OCI-M2 (cell line): ENCODE measurements around the gene GCKR.
"Not testable (repeated sequence)": the region's sequence is repeated elsewhere in the genome, so short reads cannot be mapped to it uniquely, and the experiment has no call there.

ENCODE experiments used
- DNase-seq: peaks from one replicate; lab custom pipeline; 2025; ENCODE audit not compliant: unreplicated experiment; lab: John Stamatoyannopoulos, UW

GCKR gene

DNA sequence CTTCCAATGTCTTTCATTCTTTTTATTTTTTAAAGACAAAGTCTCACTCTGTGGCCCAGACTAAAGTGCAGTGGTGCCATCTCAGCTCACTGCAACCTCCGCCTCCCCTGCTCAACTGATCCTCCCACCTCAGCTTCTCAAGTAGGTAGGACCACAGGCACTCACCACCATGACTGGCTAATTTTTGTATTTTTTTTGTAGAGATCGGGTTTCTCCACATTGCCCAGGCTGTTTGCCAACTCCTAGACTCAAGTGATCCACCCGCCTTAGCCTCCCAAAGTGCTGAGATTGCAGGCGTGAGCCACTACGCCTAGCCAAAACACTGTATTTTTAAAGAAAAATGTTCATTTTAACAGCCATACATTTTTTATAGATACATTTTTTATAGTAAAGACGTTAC is 12.7 kb downstream of the GCKR start:
- DNase-seq = no peak

DNA sequence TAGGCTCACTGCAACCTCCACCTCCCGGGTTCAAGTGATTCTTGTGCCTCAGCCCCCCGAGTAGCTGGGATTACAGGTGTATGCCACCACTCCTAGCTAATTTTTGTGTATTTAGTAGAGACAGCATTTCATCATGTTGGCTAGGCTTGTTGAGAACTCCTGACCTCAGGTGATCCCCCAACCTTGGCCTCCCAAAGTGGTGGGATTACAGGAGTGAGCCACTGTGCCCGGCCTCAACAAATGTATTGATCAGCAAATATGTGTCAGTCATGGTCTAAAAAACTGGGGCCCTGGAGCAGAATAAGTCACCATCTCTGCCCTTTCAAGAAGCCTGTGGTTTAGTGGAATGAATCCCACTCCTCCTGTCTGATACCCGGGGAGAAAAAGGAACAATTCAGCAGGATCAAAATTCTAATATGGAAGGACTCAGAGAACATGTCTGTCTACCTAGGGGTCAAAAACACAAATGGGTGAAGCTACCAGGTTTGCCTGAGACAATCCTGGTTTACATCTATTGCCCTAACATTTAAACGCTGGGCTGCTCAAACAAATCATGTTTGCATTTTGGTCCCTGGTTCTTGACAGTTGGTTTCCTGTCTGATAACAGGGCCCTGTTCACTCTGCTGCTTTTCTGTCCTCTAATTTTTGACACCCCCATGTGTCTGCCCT is 21.6 kb downstream of the GCKR start:
- DNase-seq = no peak

DNA sequence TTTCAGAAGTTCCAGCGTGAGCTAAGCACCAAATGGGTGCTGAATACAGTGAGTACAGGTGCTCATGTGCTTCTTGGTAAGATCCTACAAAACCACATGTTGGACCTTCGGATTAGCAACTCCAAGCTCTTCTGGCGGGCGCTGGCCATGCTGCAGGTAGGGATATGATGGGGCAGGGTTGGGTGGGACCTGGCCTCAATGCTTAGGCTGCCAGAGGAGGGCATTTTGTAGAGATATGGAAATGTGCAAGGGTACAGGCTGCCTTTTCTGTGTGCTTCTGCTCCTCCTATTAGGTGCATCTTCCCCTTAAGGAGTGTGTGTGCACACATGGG is 22.1 kb downstream of the GCKR start:
- DNase-seq = no peak

DNA sequence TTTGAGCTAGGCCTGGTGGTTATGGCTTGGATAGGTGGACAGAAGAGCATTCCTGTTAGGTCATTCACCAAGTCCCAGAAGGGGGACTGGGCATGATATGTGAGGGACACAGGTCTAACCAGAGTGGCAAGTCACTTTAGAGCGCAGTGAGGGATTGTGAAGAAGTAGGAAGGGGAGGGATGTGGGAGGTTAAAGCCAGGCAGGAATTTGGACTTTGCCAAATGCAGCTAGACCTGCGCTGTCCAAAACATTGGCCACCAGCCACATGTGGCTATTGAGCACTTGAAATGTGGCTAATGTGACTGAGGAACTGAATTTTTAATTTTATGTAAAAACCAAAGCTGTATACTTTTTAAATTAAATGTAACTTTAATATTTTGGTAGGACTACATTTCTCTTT is 23.7 kb downstream of the GCKR start:
- no peak for DNase-seq

DNA sequence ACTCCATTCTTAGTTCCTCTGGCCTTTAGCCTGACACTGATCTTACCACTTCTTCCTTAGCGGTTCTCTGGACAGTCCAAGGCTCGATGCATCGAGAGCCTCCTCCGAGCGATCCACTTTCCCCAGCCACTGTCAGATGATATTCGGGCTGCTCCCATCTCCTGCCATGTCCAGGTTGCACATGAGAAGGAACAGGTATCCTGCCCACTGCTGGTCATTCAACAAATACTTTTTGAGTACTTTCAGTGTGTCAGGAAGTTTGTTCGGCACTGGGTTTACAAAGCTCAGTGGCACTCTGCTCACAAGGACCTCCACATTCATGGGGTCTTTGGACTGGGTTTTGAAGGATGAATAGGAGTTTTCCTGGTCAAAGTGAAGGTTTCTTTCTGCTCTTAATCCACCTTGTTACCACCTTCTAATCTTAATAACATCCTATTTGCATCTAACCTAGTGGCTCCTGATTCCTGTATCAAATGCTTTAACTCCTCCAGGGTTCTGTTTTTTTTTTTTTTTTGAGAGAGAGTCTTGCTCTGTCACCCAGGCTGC is 25.8 kb downstream of the GCKR start:
- DNase-seq = no peak

DNA sequence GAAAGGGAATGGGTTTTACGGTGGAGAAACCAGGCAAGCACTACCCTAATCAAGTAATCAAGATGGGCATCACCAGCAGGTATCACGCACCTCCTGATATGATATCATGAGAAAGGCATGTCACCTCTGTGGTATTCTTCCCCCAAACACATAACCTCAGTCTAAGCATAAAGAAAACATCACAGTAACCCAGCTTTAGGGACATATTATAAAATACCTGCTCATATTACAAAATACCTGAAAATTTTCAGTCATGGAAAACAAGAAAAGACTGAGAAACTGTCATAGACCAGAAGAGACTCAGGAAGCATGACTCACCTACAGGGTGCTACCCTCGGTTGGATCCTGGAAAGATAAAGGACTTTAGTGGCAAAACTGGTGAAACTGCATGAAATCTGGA is 30.5 kb downstream of the GCKR start:
- DNase-seq = no peak

DNA sequence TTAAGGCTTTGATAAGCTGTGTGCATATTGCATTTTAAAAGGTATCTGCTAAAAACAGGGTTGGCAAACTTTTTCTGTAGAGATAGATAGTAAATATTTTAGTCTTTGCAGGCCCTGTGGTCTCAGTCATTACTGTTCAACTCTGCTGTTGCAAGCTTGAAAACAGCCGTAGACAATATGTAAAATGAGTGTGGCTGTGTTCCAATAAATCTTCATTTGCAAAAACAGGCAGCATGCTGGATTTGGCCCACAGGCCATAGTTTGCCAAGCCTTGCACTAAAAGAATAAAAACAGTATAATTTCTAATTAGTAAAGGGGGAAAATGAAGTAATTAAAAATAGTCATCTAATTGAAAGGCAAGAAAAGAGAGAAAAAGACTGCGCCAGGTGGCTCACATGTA is 35.3 kb downstream of the GCKR start:
- no peak for DNase-seq

DNA sequence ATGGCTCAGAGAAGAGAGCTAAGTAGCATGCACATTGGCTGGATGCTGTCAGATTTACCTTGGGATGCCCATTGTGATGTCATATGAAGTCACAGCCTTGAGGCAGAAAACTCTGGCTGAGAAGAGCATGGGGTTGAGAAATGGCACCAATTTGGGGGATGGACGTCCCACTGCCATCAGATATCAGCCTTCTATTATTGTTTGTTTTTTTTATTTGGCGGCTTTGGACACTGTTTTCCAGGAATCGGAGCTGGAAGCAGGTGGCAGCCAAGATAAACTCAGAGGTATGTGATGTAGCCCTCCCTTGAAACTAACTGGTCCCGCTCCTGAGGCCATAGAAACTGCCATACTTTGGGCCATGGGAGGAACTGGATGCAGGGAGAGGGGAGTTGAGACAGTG is 40.6 kb downstream of the GCKR start:
- DNase-seq = no peak

DNA sequence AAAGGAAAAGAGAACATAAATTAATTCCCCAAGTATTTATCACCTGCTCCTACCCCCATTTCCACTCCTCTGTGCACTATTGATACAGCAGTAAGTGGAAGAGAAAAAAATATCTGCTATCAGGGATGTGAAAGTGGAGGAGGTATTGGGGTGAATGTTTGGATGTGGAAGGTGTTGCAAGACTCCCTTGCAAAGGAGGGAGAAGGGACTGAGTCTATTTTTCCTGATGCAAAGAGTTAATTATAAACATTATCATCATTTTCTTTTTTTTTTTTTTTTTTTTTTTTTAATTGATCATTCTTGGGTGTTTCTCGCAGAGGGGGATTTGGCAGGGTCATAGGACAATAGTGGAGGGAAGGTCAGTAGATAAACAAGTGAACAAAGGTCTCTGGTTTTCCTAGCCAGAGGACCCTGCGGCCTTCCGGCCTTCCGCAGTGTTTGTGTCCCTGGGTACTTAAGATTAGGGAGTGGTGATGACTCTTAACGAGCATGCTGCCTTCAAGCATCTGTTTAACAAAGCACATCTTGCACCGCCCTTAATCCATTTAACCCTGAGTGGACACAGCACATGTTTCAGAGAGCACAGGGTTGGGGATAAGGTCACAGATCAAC is 42.3 kb downstream of the GCKR start:
- DNase-seq = not testable (repeated sequence)

DNA sequence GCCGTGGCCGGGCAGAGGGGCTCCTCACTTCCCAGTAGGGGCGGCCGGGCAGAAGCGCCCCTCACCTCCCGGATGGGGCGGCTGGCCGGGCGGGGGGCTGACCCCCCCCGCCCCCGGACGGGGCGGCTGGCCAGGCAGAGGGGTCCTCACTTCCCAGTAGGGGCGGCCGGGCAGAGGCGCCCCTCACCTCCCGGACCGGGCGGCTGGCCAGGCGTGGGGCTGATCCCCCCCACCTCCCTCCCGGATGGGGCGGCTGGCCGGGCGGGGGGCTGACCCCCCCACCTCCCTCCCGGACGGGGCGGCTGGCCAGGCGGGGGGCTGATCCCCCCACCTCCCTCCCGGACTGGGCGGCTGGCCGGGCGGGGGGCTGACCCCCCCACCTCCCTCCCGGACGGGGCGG is 43.0 kb downstream of the GCKR start:
- not testable (repeated sequence) for DNase-seq

DNA sequence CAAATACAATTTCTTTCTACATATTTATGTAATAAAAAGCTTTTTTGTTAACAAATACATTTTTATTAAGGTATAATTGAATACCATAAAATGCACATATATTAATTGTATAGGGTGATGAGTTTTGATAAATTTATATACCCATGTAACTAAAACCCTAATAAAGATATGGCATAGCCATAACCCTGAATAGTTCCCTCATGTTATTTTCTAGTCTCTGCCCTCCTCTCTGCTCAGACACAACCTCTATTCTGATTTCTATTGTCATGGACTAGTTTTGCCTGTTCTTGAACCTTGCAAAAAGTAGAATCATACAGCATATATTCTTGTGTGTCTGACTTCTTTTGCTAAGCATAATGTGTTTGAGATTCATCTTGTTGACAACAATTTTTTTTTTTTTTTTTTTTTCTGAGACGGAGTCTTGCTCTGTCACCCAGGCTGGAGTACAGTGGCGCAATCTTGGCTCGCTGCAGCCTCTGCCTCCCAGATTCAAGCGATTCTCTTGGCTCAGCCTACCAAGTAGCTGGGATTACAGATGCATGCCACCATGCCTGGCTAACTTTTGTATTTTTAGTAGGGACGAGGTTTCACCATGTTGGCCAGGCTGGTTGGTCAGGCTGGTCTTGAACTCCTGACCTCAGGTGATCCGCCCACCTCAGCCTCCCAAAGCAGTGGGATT is 47.6 kb downstream of the GCKR start:
- no peak for DNase-seq

DNA sequence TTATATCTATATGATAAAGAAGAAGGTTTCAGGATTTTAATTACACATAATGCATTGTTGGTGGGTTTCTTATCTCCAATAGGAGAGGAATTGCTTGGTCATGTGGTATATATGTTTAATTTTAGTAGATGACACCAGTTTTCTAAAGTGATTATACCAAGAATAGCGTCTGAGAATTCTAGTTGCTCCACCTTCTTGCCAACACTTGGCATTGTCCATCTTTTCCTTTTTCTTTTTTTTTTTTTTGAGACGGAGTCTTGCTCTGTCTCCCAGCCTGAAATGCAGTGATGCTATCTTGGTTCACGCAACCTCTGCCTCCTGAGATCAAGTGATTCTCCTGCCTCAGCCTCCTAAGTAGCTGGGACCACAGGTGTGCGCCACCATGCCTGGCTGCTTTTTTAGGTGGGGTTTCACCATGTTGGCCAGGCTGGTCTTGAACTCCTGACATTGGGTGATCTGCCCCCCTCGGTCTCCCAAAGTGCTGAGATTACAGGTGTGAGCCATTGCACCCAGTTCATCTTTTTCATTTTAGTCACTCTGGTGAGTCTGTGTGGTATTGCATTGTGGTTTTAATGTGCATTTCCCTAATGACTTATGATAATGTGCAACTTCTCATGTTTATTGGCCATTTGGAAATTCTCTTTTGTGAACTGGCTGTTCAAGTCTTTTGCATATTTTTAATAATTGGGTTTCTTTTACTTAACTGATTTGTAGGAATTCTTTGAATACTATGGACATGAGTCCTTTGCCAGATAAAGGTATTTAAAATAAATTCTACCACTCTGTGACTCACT is 48.9 kb downstream of the GCKR start:
- no peak for DNase-seq

DNA sequence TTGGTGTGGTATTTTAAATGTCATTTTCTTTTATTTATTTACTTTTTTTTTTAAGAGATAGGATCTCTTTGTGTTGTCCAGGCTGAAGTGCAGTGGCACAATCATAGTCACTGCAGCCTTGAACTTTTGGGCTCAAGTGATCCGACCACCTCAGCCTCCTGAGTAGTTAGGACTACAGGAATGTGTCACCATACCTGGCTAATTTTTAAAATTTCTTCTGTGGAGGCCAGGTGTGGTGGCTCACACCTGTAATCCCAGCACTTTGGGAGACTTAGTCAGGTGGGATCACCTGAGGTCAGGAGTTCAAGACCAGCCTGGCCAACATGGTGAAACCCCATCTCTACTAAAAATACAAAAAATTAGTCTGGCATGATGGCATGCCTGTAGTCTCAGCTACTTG is 52.7 kb downstream of the GCKR start:
- no peak for DNase-seq

DNA sequence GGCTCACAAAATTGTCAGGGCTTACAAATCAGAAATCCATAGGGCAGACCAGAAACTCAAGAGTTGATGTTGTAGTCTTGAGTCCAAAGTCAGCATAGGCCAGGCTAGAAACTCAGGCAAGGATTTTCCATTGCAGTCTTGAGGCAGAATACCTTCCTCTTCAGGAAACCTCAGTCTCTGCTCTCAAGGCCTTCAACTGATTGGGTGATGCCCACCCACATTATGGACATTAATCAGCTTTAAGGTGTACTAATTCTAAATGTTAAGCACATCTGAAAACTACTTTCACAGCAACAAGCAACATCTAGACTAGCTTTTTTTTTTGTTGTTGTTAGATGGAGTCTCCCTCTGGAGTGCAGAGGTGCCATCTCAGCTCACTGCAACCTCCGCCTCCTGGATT is 54.9 kb downstream of the GCKR start:
- no peak for DNase-seq

DNA sequence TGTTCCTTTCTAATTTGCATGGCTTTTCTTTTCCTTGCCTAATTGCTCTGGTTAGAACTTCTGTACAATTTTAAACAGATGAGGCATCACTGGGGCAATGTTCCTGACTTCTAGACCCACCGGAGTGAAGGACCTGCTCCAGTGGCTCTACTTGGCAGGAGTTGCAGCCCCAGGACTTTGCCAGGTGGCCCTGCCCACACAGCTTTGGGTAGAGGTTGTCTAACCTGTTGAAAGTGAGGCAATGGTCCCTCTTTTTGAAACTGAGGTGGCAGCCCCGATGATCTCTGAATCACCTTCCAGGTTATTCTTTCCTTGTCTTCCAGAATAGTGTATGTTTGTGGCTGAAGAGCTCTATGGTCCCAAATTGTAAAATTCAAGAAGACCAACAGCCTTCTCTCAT is 56.3 kb downstream of the GCKR start:
- no peak for DNase-seq

DNA sequence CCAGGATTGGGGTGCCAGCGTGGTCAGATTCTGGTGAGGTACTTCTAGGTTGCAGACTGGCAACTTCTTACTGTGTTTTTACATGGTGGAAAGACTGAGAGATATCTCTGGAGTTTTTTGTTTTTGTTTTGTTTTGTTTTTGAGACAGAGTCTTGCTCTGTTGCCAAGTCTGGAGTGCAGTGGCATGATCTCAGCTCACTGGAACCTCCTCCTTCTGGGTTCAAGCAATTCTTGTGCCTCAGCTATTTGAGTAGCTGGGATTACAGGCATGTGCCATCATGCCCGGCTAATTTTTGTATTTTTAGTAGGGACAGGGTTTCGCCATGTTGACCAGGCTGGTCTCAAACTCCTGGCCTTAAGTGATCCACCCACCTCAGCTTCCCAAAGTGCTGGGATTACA is 57.8 kb downstream of the GCKR start:
- DNase-seq = not testable (repeated sequence)

DNA sequence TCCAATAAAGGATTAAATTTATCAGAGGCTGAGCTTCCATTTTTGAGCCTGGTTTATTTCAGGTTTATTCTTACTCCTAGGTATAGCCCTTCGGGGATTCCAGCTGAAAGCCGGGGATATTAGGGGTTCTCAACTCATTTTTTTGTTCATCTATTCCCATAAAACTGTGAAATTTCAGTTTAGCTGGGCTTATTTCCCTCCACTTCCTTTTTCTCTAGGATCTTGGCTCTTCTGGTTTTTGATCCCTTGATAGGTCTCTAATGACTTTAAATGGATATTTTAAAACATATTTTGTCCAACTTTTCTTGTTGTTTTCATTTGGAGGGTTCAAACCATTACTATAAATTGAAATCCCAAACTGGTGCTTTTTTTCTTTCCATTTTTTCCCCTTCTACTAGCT is 62.6 kb downstream of the GCKR start:
- DNase-seq = no peak

DNA sequence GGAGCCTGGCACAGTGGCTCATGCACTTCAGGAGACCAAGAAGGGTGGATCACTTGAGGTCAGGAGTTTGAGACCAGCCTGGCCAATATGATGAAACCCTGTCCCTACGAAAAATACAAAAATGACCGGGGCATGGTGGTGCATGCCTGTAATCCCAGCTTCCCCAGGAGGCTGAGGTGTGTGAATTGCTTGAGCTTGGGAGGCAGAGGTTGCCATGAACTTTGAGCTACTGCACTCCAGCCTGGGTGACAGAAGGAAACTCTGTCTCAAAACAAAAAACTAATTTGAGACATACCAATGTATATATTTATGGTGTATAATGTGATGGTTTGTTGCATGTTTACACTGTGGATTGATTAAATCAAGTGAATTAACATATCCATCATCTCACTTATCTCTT is 64.4 kb downstream of the GCKR start:
- DNase-seq = no peak

DNA sequence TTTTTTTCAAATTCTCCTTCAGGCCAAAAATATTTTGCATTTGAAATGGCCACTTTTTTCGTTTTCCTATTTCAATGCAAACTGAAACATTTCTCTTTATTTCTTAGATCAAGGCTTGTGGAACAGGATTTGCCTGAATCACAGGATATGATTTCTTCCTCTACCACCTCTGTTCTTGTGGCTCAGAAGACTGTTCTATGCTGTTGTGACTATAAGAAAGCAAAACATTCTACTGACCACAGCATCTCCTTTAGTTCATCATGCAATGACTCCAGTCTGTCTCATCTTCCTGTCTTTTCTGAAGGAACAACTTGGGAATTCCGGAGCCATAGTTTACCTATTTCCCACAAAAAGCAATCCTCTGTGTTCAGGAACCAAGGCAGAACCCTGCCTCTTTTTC is 70.0 kb downstream of the GCKR start:
- DNase-seq = no peak

DNA sequence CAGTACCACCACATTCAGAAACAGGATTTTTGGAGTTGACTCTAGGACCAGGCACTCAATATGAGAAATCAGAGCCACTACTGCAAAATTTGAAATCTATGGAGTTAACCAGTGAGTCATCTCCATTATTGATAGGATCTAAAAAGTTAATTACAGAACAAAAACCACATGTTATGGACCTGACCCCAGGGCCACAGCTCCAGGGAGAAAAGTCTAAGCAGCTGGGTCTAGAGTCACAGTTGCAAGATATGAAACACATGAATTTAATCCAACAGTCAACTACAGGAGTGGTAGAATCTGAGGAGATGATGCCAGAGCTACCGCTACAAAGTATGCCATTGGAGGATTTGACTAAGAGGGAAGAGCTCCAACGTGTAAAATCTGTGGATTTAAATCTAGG is 72.8 kb downstream of the GCKR start:
- no peak for DNase-seq

DNA sequence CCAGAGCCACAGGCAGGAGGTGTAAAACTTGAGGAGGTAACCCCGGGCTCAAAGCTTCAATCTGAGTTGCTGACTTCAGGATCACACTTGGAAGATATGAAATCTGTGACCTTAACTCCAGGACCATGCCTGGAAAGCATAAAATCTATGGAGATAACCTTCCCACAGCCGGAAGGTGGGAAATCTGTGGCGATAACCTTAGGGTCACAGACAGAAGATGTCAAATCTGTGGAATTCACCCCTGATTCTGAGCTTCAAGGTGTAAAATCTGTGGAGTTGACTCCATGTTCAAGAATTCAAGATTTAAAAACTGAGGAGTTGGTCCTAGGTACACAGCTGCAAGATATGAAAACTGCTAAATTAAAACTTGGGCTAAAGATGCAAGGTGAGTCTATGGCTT is 74.6 kb downstream of the GCKR start:
- DNase-seq = no peak

DNA sequence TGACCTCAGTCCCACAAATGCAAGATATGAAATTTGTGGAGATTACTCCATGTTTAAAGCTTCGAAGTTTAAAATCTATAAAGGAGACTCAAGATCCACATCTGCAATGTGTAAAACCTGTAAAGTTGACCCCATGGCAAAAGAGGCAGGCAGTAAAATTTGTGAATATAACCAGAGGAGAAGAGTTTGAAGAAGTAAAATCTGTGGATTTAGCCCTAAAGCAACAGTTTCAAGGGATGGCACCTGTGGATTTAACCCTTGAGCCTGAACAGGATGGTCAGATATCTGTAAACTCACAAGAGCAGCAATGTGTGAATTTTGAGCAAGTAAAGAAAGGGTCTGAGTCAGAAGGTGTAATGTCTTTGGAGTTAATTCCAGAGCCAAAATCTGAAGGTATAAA is 75.0 kb downstream of the GCKR start:
- DNase-seq = no peak
